Erythroblast (primary cell): ENCODE results near the gene LGR6.
"Not testable (repeated sequence)": the region's sequence is repeated elsewhere in the genome, so short reads cannot be mapped to it uniquely, and the experiment has no call there.

Source experiments
- DNase-seq, 2 experiments: peaks; one replicate each; lab custom pipeline; 2025; lab: John Stamatoyannopoulos, UW
- GATA1 ChIP-seq: IDR thresholded peaks from 2 replicates; pipeline ENCODE4 v1.6.1; 2011; ENCODE audit warnings: low read depth, mild to moderate bottlenecking, control low read depth, low read length, moderate library complexity
- POLR2A ChIP-seq: IDR thresholded peaks from 2 replicates; pipeline ENCODE4 v1.6.1; 2011; ENCODE audit warnings: mild to moderate bottlenecking, low read length

The LGR6 gene, protein sequence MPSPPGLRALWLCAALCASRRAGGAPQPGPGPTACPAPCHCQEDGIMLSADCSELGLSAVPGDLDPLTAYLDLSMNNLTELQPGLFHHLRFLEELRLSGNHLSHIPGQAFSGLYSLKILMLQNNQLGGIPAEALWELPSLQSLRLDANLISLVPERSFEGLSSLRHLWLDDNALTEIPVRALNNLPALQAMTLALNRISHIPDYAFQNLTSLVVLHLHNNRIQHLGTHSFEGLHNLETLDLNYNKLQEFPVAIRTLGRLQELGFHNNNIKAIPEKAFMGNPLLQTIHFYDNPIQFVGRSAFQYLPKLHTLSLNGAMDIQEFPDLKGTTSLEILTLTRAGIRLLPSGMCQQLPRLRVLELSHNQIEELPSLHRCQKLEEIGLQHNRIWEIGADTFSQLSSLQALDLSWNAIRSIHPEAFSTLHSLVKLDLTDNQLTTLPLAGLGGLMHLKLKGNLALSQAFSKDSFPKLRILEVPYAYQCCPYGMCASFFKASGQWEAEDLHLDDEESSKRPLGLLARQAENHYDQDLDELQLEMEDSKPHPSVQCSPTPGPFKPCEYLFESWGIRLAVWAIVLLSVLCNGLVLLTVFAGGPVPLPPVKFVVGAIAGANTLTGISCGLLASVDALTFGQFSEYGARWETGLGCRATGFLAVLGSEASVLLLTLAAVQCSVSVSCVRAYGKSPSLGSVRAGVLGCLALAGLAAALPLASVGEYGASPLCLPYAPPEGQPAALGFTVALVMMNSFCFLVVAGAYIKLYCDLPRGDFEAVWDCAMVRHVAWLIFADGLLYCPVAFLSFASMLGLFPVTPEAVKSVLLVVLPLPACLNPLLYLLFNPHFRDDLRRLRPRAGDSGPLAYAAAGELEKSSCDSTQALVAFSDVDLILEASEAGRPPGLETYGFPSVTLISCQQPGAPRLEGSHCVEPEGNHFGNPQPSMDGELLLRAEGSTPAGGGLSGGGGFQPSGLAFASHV

DNA sequence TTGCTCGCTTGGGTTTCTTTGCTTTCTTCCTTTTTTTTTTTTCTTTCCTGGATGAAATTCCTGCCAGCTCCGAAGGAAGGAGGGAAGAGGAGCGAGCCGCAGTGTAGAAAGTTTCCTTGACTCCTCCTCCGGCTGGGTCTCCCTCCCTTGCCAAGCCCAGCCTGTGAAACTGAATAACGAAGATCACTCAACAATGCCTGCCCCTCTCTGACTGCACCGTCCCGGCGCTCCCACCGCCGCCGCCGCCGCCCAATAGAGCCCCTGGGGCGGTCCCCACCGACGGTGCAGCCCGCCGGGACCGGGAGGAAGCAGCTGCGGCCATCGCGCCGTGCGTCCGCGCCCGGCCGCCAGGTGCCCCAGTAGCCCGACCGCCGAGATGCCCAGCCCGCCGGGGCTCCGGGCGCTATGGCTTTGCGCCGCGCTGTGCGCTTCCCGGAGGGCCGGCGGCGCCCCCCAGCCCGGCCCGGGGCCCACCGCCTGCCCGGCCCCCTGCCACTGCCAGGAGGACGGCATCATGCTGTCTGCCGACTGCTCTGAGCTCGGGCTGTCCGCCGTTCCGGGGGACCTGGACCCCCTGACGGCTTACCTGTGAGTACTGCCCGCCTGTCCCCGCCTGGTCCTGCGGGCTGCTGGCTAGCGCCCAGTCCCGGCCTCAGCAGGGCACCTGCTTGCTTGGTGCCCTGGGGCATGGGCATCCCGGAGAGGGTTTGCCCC lies at the start of gene LGR6:
Gene LGR6, plus strand, starts transcription at position 186 of the 714 bp plus-strand sequence. Its CDS starts 191 bp downstream, at position 377.
- TF ChIP-seq POLR2A (no peak), GATA1 (no peak)
- no peak for DNase-seq

DNA sequence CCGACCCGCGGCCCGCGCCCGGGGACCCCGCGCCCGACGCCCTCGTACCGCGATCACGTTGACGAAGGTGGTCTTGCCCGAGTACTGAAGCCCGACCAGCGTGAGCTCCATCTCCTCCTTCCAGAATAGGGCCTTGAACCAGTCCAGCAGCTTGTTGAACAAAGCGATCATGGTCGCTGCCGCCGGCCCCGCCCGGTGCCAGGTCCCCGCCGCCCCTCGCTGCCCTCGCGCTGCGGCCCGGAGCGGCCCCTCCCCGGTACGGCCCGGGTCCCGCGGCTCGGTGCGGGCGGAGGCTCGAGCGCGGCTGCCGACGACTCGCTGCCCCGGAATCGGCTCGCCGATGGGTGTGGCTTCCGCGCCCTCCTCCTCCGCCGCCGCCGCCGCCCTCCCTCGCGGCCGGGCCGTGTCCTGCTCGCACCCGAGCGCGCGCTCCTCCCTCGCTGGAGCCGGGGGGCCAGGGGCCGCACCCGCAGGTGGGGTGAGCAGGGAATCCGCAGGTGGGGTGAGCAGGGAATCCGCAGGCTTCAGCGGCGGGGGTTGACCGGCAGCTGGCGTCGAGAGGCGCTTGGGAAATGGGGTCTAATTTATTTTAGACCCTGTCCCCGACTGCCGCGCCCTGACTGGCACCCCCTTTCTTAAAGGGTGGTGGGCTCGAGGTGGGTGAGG lies 49.1 kb upstream of the LGR6 start, which contains the start of gene ARL8A:
Gene ARL8A, minus strand, starts transcription at position 336 of the 666 bp plus-strand sequence. Its CDS starts 165 bp downstream, at position 171.
- no peak for TF ChIP-seq GATA1
- peak; percentile 21 for TF ChIP-seq POLR2A
- DNase-seq: peak; percentile 66 to 74

DNA sequence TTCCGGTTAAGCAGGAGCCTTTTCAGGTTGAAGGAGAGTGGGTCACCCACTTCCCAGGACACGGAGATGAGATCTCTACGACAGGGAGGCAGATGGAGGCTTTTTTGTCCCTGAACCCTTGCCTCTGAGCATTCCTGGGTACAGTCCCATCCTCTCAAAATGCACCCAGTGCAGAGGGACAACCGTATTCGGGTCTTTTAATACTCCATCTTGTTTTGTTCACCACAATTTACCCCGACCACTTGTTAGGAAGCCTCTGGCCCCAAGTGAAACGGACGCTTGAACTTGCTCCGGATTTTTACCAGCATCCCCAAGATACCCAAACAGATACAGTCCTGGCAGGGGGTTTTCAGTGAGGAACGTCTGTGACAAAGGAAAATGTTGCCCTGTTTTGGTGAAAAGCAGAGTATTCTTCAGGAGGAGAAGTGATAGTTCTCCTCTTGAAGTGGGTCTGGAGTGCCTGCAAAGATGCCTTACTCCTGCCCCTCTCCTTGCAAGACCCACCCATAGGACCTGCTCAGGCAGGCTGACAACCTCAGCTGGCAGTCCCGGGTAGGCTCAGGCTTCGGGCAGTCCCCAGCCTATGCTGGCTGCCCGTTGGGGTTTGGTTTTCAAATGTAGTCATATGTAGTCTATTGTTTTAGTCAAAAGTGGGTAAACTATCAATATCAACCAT lies 48.4 kb upstream of the LGR6 start:
- TF ChIP-seq POLR2A (peak; percentile 12), GATA1 (no peak)
- peak in 1 of 2 experiments; percentile 29 for DNase-seq

DNA sequence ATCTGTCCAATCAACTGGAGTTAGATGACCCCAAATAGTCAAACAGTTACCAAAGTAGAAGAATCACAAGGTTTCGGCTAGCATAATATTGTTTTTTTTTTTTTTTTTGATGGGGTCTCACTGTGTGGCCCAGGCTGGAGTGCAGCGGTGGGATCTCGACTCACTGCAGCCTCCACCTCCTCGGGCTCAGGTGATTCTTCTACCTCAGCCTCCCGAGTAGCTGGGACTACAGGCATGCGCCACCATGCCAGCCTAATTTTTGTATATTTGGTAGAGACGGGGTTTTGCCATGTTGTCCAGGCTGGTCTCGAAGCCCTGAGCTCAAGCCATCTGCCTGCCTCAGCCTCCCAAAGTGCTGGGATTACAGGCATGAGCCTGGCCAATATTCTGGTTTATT lies 47.9 kb upstream of the LGR6 start:
- not testable (repeated sequence) for DNase-seq
- TF ChIP-seq POLR2A: peak; percentile 4

DNA sequence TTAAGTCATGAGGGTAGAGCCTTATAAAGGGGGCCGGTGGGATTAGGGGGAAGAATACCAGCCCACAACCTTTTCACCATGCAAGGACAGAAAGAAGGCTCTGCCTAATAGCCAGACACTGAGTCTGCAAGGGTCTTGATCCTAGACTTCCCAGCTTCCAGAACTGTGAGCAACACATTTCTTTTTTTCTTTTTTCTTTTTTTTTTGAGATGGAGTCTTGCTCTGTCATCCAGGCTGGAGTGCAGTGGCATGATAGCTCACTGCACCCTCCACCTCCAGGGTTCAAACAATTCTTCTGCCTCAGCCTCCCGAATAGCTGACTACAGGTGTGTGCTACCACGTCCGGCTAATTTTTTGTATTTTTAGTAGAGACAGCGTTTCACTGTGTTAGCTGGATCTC lies 47.3 kb upstream of the LGR6 start:
- TF ChIP-seq POLR2A (no peak), GATA1 (no peak)
- DNase-seq: no peak

DNA sequence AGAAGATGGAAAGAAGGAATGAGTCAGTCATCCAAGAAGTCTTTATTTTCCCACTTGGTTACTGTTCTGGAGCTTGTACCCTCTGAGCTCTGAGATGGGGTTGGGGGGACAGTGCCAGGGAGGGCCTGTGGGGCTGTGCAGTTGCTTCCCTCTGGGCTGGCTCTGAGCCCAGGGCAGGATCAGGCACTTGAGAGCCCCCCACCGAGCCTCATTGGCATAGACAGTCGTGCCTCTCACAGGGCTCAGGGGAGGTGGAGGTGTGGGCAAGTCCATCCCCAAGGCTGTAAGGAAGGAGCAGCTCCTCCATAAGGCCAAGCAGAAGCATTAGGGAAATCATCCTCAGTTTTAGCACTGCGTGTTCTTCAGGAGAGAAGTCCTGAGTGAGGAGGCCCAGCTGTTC lies 46.6 kb upstream of the LGR6 start:
- no peak for DNase-seq
- TF ChIP-seq POLR2A: peak; percentile 37
- TF ChIP-seq GATA1: no peak

DNA sequence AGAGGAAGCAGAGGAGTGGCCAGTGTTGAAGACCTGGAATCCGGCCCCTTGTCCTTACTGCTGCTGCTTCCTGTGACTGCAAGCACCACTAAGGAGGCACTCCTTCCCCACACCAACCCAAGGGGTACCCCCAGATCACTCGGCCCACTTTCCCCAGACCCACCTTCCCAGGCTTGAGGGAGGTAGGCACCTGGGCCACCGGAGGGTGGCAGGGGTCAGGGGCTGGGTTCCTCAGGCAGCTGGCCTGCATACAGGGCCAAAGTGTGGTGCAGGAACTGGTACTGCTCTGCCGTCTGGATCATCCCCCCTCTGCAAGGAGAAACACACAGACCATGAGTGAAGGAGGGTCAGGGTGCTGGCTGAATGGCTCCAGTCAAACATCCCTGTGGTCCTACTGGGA lies 45.2 kb upstream of the LGR6 start:
- TF ChIP-seq GATA1: no peak
- no peak for TF ChIP-seq POLR2A
- DNase-seq: no peak

DNA sequence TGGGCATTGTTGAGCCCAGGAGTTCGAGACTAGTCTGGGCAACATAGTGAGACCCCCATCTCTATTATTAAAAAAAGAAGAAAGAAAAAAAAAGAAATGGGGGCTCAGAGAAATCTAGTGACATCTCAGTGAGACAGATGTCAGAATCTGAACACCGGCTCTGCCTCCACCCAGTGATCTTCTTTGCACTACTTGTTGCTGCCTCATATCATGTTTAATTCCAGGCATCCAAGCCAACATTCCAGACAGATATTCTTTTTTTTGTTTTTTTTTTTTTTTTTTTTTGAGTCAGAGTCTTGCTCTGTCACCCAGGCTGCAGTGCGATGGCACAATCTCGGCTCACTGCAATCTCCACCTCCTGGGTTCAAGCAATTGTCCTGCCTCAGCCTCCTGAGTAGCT lies 44.0 kb upstream of the LGR6 start:
- DNase-seq: no peak

DNA sequence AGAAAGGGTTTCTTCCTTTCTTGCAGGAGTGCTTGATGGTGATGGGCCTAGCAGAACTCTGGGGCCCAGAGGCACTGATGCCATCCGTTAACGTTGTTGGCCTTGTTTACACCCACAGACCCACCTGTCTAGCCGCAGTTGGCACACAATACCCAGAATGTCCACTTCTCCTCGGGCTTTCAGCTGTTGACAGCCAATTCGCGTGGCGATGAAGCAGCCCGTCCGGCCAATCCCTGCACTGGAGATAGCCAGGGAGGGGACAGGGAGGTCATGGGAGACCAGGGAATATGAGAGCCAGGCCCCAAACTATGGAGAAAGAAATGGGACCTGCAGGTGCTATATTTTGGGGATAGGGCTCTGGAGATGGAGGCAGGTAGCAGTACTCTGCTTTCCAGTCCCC lies 43.4 kb upstream of the LGR6 start:
- DNase-seq: no peak
- TF ChIP-seq GATA1: no peak
- no peak for TF ChIP-seq POLR2A

More for the DNA sequence above, 44.0 kb upstream of the LGR6 start:
- no peak for TF ChIP-seq POLR2A
- TF ChIP-seq GATA1: no peak

DNA sequence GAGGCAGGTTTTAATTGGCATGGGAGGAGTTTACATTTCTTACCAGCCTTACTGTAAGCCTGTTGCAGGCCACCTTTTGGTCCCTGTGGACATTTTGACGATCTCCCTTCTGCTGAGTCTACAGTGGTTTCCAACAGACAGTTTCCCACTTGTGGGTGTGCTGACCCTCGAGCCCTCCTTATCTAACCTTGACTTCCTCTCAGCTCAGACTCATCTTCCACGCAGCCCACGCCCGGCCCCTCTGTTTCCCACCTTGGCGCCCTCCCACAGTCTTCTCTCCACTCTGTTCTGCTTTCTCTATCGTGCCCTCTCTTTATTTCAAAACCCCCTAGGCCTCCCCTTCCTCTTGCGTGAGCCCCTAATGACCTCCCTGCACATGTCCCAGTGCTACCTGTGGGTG lies 43.0 kb upstream of the LGR6 start:
- TF ChIP-seq GATA1 (no peak), POLR2A (no peak)
- no peak for DNase-seq

DNA sequence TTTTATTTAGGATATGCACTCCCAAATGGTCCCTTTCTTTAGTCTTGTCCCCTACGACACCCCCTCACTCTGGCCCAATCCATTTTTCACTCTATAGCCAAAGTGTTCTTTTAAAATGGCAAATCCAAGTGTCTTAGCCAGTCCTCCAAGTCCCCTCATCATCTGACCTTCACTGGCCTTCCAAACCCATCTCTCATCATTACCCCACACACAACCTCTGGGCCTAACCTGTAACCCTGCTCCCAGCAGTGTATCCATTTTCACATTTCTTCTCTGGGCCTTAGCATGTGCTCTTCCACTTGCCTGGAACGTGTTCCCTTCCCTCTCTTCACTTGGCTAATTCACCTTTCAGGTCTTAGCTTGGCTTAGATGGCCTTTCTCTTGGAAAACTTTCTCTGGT lies 42.6 kb upstream of the LGR6 start:
- DNase-seq: no peak
- TF ChIP-seq POLR2A: no peak
- TF ChIP-seq GATA1: no peak

DNA sequence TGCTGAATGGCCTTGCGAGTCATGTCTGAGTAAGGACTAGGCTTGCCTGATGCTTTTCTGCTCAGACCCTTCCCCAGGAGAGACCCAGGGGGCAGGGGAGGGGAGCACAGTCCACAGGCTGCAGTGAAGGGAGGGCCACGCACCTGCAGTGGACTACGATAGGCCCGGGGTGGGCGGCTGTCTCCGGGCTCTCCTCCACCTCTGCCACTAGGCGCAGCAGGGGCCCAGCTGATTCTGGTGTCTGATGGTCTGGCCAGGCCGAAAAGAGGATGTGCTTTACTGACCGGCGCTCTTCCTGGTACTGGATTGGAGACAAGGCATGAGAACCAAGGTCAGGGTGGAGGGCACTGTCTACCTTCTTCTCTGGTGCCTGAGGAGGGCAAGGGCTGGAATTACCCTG lies 41.2 kb upstream of the LGR6 start:
- no peak for DNase-seq
- no peak for TF ChIP-seq POLR2A
- no peak for TF ChIP-seq GATA1

DNA sequence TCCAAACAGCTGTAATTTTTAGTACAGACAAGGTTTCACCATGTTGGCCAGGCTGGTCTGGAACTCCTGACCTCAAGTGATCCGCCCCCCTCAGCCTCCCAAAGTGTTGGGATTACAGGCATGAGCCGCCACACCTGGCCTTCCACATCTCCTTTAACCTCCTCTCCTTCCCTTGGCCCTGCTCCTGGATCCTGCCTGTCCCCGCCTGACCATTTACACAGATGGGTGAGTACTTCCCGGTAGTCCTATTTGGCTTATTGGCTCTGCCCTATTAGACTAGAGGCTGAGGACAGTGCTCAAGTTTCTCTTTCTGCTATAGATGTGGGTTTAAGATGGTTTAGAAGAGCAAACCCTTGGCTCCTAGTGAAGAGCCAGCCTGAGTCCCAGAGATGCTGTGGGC lies 40.3 kb upstream of the LGR6 start:
- DNase-seq: no peak
- TF ChIP-seq POLR2A: no peak
- TF ChIP-seq GATA1: no peak
